H1 (cell line): ENCODE data around the gene TMEM260. TPM values are rescaled to one million over a fixed set of nuclear protein-coding genes. Genes with fewer than 3 reads are reported as not detected.

Experiments
- CTCF ChIA-PET: fragments of 300-600 bp; sonication (Branson Sonifier 250); formaldehyde crosslinking; loops from one replicate; lab custom pipeline; 2021; ENCODE audit not compliant: partially characterized antibody; lab: Charles Lee
- POLR2A ChIA-PET: fragments of 300-600 bp; sonication (Branson Sonifier 250); formaldehyde crosslinking; loops from one replicate; lab custom pipeline; 2021; ENCODE audit warnings: inconsistent platforms; ENCODE audit not compliant: partially characterized antibody; lab: Charles Lee
- DNase-seq, 2 experiments: peaks; one replicate each; pipeline versions ENCODE4 v3.0.0 to v3.0.0-alpha.2; 2010 to 2022; ENCODE audit warnings: low spot score in 2 of 2, low read depth in 1 of 2, mixed read lengths in 1 of 2
- FAIRE-seq: peaks from 2 replicates; lab custom pipeline; 2011; peaks lifted over from hg19 to GRCh38; lab: Jason Lieb, UNC
- H2AFZ ChIP-seq: 2 replicates; pipeline ENCODE4 v1.8.1; 2012; ENCODE audit warnings: low read length, inconsistent platforms
- H2AK5ac ChIP-seq: 2 replicates; pipeline ENCODE4 v1.6.1; 2013; ENCODE audit warnings: low read depth, low read length
- H2BK120ac ChIP-seq: replicated peaks from 2 replicates; pipeline ENCODE3; 2013; ENCODE audit warnings: low read depth, low read length, inconsistent platforms
- H2BK12ac ChIP-seq: 2 replicates; pipeline ENCODE4 v1.6.1; 2013; ENCODE audit warnings: low read depth, low read length
- H2BK15ac ChIP-seq: 2 replicates; pipeline ENCODE4 v1.6.1; 2013; ENCODE audit warnings: low read length
- H2BK20ac ChIP-seq: 2 replicates; pipeline ENCODE4 v1.6.1; 2013; ENCODE audit warnings: low read length
- H2BK5ac ChIP-seq: 2 replicates; pipeline ENCODE4 v1.6.1; 2013; ENCODE audit warnings: low read depth, low read length
- H3K14ac ChIP-seq: 2 replicates; pipeline ENCODE4 v1.6.1; 2013; ENCODE audit warnings: inconsistent platforms; ENCODE audit not compliant: insufficient read length
- H3K18ac ChIP-seq: 2 replicates; pipeline ENCODE4 v1.6.1; 2013; ENCODE audit warnings: low read length; ENCODE audit errors: extremely low read depth
- H3K23ac ChIP-seq: 2 replicates; pipeline ENCODE4 v1.6.1; 2013; ENCODE audit warnings: inconsistent platforms; ENCODE audit not compliant: insufficient read length
- H3K23me2 ChIP-seq: 2 replicates; pipeline ENCODE4 v1.6.1; 2013; ENCODE audit warnings: low read depth, low read length
- H3K27ac ChIP-seq: 2 replicates; pipeline ENCODE4 v1.6.1; 2011; ENCODE audit warnings: low read depth, low read length, inconsistent platforms
- H3K27me3 ChIP-seq, 4 experiments: replicated peaks in 1 of 4; 1 replicate in 1 of 4; 2 replicates in 3 of 4; pipeline versions ENCODE4 v1.6.1 to v1.8.1; 2011 to 2013; ENCODE audit warnings: low read length in 3 of 4, mild to moderate bottlenecking in 3 of 4, inconsistent platforms in 2 of 4, mixed read lengths in 2 of 4, moderate library complexity in 1 of 4; ENCODE audit not compliant: control insufficient read depth in 3 of 4, insufficient read depth in 3 of 4; ENCODE audit errors: extremely low read depth in 1 of 4
- H3K36me3 ChIP-seq, 4 experiments: 2 replicates each; pipeline versions ENCODE4 v1.6.1 to v1.8.1; 2011 to 2013; ENCODE audit warnings: mild to moderate bottlenecking in 4 of 4, low read length in 3 of 4, moderate library complexity in 2 of 4, control low read depth in 1 of 4, inconsistent platforms in 1 of 4; ENCODE audit not compliant: insufficient read depth in 4 of 4, control insufficient read depth in 2 of 4
- H3K4ac ChIP-seq: replicated peaks from 2 replicates; pipeline ENCODE3; 2013; ENCODE audit warnings: low read length, low read depth, mixed read lengths, inconsistent platforms; ENCODE audit not compliant: insufficient read length
- H3K4me1 ChIP-seq, 4 experiments: replicated peaks in 1 of 4; 1 replicate in 1 of 4; 2 replicates in 3 of 4; pipeline versions ENCODE4 v1.6.1 to v1.8.1; 2011 to 2013; ENCODE audit warnings: low read length in 3 of 4, inconsistent platforms in 2 of 4, mixed read lengths in 1 of 4; ENCODE audit not compliant: insufficient read depth in 4 of 4, control insufficient read depth in 3 of 4
- H3K4me2 ChIP-seq, 2 experiments: 2 replicates each; pipeline versions ENCODE4 v1.6.1 to v1.8.1; 2011 to 2013; ENCODE audit warnings: low read depth in 2 of 2, low read length in 2 of 2, control low read depth in 1 of 2, inconsistent platforms in 1 of 2, mild to moderate bottlenecking in 1 of 2; ENCODE audit not compliant: insufficient read depth in 1 of 2
- H3K4me3 ChIP-seq, 4 experiments: fragments of 200-600, 300-600 bp in 1 of 4; sonication (generic), shearing (Covaris generic), sonication (Bioruptor Twin) in 1 of 4; 2 replicates each; pipeline versions ENCODE4 v1.5.1 to v1.8.1; 2011 to 2016; ENCODE audit warnings: low read length in 4 of 4, low read depth in 3 of 4, control low read depth in 2 of 4, inconsistent platforms in 2 of 4, mild to moderate bottlenecking in 2 of 4, mixed read lengths in 1 of 4, moderate library complexity in 1 of 4; ENCODE audit not compliant: insufficient read depth in 2 of 4; ENCODE audit errors: extremely low read depth in 1 of 4
- H3K56ac ChIP-seq: replicated peaks from 2 replicates; pipeline ENCODE3; 2013; ENCODE audit warnings: low read depth, mild to moderate bottlenecking, mixed read lengths, low read length, inconsistent platforms; ENCODE audit not compliant: insufficient read length
- H3K79me1 ChIP-seq: 2 replicates; pipeline ENCODE4 v1.6.1; 2013; ENCODE audit warnings: low read depth, low read length, control low read depth
- H3K79me2 ChIP-seq, 2 experiments: 2 replicates each; pipeline versions ENCODE4 v1.6.1 to v1.8.1; 2012 to 2013; ENCODE audit warnings: low read length in 2 of 2, mild to moderate bottlenecking in 2 of 2, inconsistent platforms in 1 of 2; ENCODE audit not compliant: insufficient read depth in 2 of 2, control insufficient read depth in 1 of 2
- H3K9ac ChIP-seq, 4 experiments: replicated peaks in 1 of 4; 1 replicate in 1 of 4; 2 replicates in 3 of 4; pipeline versions ENCODE4 v1.6.1 to v1.8.1; 2011 to 2013; ENCODE audit warnings: low read depth in 3 of 4, low read length in 3 of 4, control low read depth in 2 of 4, mild to moderate bottlenecking in 2 of 4, moderate library complexity in 2 of 4, inconsistent platforms in 1 of 4; ENCODE audit errors: extremely low read depth in 1 of 4
- H3K9me3 ChIP-seq, 2 experiments: 2 replicates each; pipeline versions ENCODE4 v1.6.1 to v1.8.1; 2012 to 2013; ENCODE audit warnings: mild to moderate bottlenecking in 2 of 2, moderate library complexity in 2 of 2, control low read depth in 1 of 2, inconsistent platforms in 1 of 2, low read depth in 1 of 2, low read length in 1 of 2, mixed read lengths in 1 of 2; ENCODE audit not compliant: insufficient read depth in 2 of 2
- H4K20me1 ChIP-seq, 2 experiments: replicated peaks in 1 of 2; 2 replicates each; pipeline versions ENCODE3 to v1.8.1; 2011 to 2013; ENCODE audit warnings: inconsistent platforms in 2 of 2, low read length in 2 of 2, mild to moderate bottlenecking in 1 of 2; ENCODE audit not compliant: insufficient read depth in 2 of 2, control insufficient read depth in 1 of 2
- H4K5ac ChIP-seq: 2 replicates; pipeline ENCODE4 v1.6.1; 2013; ENCODE audit warnings: low read length, low read depth, mixed read lengths, inconsistent platforms; ENCODE audit not compliant: insufficient read length
- H4K8ac ChIP-seq: 2 replicates; pipeline ENCODE4 v1.8.0; 2013; ENCODE audit warnings: mild to moderate bottlenecking, moderate library complexity, low read length, inconsistent platforms; ENCODE audit not compliant: insufficient read depth; ENCODE audit errors: extremely low read depth
- H4K91ac ChIP-seq: replicated peaks from 2 replicates; pipeline ENCODE3; 2013; ENCODE audit warnings: low read length, mixed read lengths, inconsistent platforms; ENCODE audit not compliant: insufficient read length
- BCL11A ChIP-seq, 2 experiments: IDR thresholded peaks; one replicate each; pipeline ENCODE4 v1.6.1; 2011; ENCODE audit warnings: low read depth in 2 of 2, low read length in 2 of 2, mild to moderate bottlenecking in 2 of 2
- KDM4A ChIP-seq: IDR thresholded peaks from one replicate; pipeline ENCODE4 v1.7.1; 2012; ENCODE audit warnings: low read depth, mild to moderate bottlenecking, moderate library complexity, low read length, inconsistent platforms; ENCODE audit not compliant: severe bottlenecking
- WGBS, 2 experiments: shearing (Covaris generic) in 1 of 2; methylation state at CpG; one replicate each; pipeline versions ENCODE4 v1.1.6 to v1.1.7; 2013 to 2015; ENCODE audit warnings: low lambda C conversion rate in 2 of 2, mixed read lengths in 2 of 2, inconsistent platforms in 1 of 2, low coverage in 1 of 2, missing lambda C conversion rate in 1 of 2; ENCODE audit not compliant: insufficient replicate concordance in 2 of 2, insufficient coverage in 1 of 2, insufficient read length in 1 of 2; ENCODE audit errors: extremely low coverage in 1 of 2, missing lambda C conversion rate in 1 of 2; 5-methylcytosine and 5-hydroxymethylcytosine counted together
- polyA plus RNA-seq, 7 experiments: library from polyadenylated mRNA; depleted of rRNA in 3 of 7; stranded (reverse) in 5 of 7; unstranded in 2 of 7; fragments of >200 nt in 5 of 7; fragments of 200-250 nt in 2 of 7; gene quantifications; 1 replicate in 5 of 7; 2 replicates in 1 of 7; 4 replicates in 1 of 7; pipeline versions ENCODE4 v1.2.1 to v1.2.3, GENCODE V29; 2011 to 2013; ENCODE audit warnings: missing spikeins in 2 of 7, mixed read lengths in 2 of 7
- total RNA-seq: library from RNA; stranded (reverse); fragmentation: NEBNext Ultra II Directional; extraction: Animal tissue kit (Norgen Biotek cat#: 25700); gene quantifications from 2 replicates; pipeline ENCODE4 v1.2.1, GENCODE V29; 2021

TMEM260 gene
- total and polyA plus RNA-seq, 2 of the 8 experiments (the other 6 are each of a cell fraction or from before 2014, with no cell fraction given) = 14.4 to 15.2 TPM

DNA sequence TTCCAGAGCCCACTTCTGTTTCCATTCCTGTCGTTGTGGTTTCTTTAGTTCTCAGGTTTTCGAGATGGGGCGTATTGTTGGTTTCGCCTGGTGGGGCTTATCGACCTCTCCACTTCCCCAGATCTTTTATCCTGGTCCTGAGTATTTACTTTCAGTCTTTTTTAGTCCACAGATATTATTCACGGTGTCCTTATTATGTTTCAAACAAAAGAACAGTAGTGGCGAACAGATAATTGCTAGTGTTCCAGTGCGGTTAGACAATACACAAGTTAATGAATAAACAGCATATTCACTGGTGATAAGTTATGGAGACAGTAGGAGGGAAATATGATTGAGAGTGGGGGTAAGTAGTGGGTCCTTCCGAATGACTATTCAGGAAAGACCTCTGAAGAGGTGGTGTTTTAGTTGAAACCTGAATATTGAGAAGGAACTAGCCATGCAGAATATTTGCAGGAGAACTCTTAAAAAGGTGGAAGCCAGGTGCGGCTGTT, 668 bp downstream of the TMEM260 start:
- no peak overlapping the region for H3K56ac ChIP-seq
- H3K36me3 ChIP-seq = no peaks in the 10 kb centered on the region
- ChIA-PET CTCF (interaction anchor here (0.6 to 3.2 kb wide), 24 partner anchors 8 to 653 kb away, joined by 3 to 18 read pairs (median 3); no protein-coding TSS in a partner anchor), POLR2A (interaction anchor here (1.0 to 1.8 kb wide), 4 partner anchors 10 to 28 kb away, joined by 3 to 4 read pairs (median 4); no protein-coding TSS in a partner anchor)
- H3K14ac ChIP-seq = peak overlapping the region; percentile 77
- H2BK15ac ChIP-seq = no peak overlapping the region
- peak overlapping the region; percentile 82 to 98 (median 90) for H3K9ac ChIP-seq
- peak; percentile 1 for TF ChIP-seq KDM4A
- TF ChIP-seq BCL11A (IDR thresholded peaks at IDR 0.05; ENCODE audit: low read depth in 2 of 2, low read length in 2 of 2) = no peak
- H3K79me2 ChIP-seq = peaks cover 0 to 48% of the 10 kb centered on the region in 2 experiments; a peak in 3 of 4 replicates
- no peak overlapping the region for H2BK20ac ChIP-seq
- peaks cover 2% of the 10 kb centered on the region; the same call in 1 of the 2 replicates for H3K79me1 ChIP-seq
- no peak overlapping the region for H3K4ac ChIP-seq
- peak overlapping the region; percentile 51 to 69 for H3K4me2 ChIP-seq
- 13% methylated on average over 10 of the region's 10 CpGs; no CpG with 5 or more reads in 1 of the 2 experiments for WGBS, 2 experiments
- H2BK120ac ChIP-seq = no peak overlapping the region
- H3K4me3 ChIP-seq = peak overlapping the region; percentile 90 to 98 (median 96)
- 0 out of 2 replicates have a peak overlapping the region, but pooled peaks have one; percentile 95 for H2BK5ac ChIP-seq
- DNase-seq (no peak), FAIRE-seq (no peak)
- peak overlapping the region; percentile 98; the same call in 1 of the 2 replicates for H3K27ac ChIP-seq
- H3K4me1 ChIP-seq = peaks cover 0 to 6% (median 3%) of the 10 kb centered on the region in 4 experiments; a peak in 3 of 7 replicates
- H4K5ac ChIP-seq = no peak overlapping the region
- H3K23me2 ChIP-seq = peaks cover 5% of the 10 kb centered on the region
- no peak overlapping the region for H2AK5ac ChIP-seq
- H4K8ac ChIP-seq = no peak overlapping the region
- H2AFZ ChIP-seq = 0 out of 2 replicates have a peak overlapping the region, but pooled peaks have one; percentile 99
- H3K9me3 ChIP-seq = no peaks in the 10 kb centered on the region
- no peaks in the 10 kb centered on the region for H3K27me3 ChIP-seq
- H4K91ac ChIP-seq = no peak overlapping the region
- H3K23ac ChIP-seq = no peak overlapping the region
- no peak overlapping the region for H3K18ac ChIP-seq
- H4K20me1 ChIP-seq = peaks cover 0 to 1% of the 10 kb centered on the region in 2 experiments
- no peak overlapping the region for H2BK12ac ChIP-seq
